Epithelial cell of proximal tubule (primary cell): ENCODE data around the gene ADAP1. TPM values are rescaled to one million over a fixed set of nuclear protein-coding genes. Genes with fewer than 3 reads are reported as not detected.

ENCODE experiments used
- DNase-seq: peaks from one replicate; pipeline ENCODE4 v3.0.0-alpha.2; 2011; ENCODE audit warnings: low read depth
- H3K4me3 ChIP-seq: 2 replicates; pipeline ENCODE4 v1.5.1; 2011; ENCODE audit warnings: low read depth, mild to moderate bottlenecking, low read length
- CTCF ChIP-seq: conservative IDR thresholded peaks from 2 replicates; pipeline ENCODE4 v1.5.1; 2012; ENCODE audit warnings: low read depth, mild to moderate bottlenecking, low read length
- total RNA-seq: library from RNA; depleted of rRNA; stranded (reverse); fragments of >200 nt; gene quantifications from 2 replicates; pipeline ENCODE4 v1.2.3, GENCODE V29; 2015

Gene ADAP1
- total RNA-seq, 1 donor from 2014 or later, result 7.2 TPM

- DNase-seq, result no peak
- TF ChIP-seq CTCF, result no peak
- H3K4me3 ChIP-seq, result no peak overlapping the region
Observed at GRCh38 chr7:898460-898854, 56.0 kb downstream of the ADAP1 start.

- no peak overlapping the region for H3K4me3 ChIP-seq
- no peak for TF ChIP-seq CTCF
- DNase-seq, result no peak
Observed at GRCh38 chr7:897771-898376, 56.6 kb downstream of the ADAP1 start.

- no peak overlapping the region for H3K4me3 ChIP-seq
- TF ChIP-seq CTCF, result no peak
- no peak for DNase-seq
Observed at GRCh38 chr7:897086-897485, 57.4 kb downstream of the ADAP1 start.

- H3K4me3 ChIP-seq, result no peak overlapping the region
- no peak for TF ChIP-seq CTCF
- DNase-seq, result no peak
Observed at GRCh38 chr7:896346-897075, 58.0 kb downstream of the ADAP1 start.

- TF ChIP-seq CTCF, result no peak
- no peak overlapping the region for H3K4me3 ChIP-seq
- DNase-seq, result no peak
Observed at GRCh38 chr7:895451-896052, 58.9 kb downstream of the ADAP1 start.

- no peak for TF ChIP-seq CTCF
- H3K4me3 ChIP-seq, result no peak overlapping the region
- no peak for DNase-seq
Observed at GRCh38 chr7:894927-895450, 59.5 kb downstream of the ADAP1 start.
